GM08714 (cell line): ENCODE measurements around the gene OR4D10.
"Not testable (repeated sequence)": the region's sequence is repeated elsewhere in the genome, so short reads cannot be mapped to it uniquely, and the experiment has no call there.

ENCODE experiments used
- H3K4me3 ChIP-seq: fragments of 200-500 bp; sonication (Bioruptor generic); 2 replicates; pipeline ENCODE4 v1.5.1; 2014; ENCODE audit warnings: mild to moderate bottlenecking, low read length, inconsistent platforms
- ZNF274 ChIP-seq: IDR thresholded peaks from 2 replicates; pipeline ENCODE4 v1.6.1; 2012; ENCODE audit warnings: mild to moderate bottlenecking, low read depth, low read length

Gene OR4D10

GRCh38 chr11:59473015-59473414 is at the start of gene OR4D10:
Gene OR4D10, plus strand, starts transcription at chr11:59473315. Its CDS starts 4,115 bp downstream, at chr11:59477430.
- H3K4me3 ChIP-seq = no peak within 1 kb of the TSS
- no peak for TF ChIP-seq ZNF274

- no peak for TF ChIP-seq ZNF274
- H3K4me3 ChIP-seq = no peak overlapping the region
Observed at GRCh38 chr11:59423835-59424234, 49.3 kb upstream of the OR4D10 start.

- TF ChIP-seq ZNF274 = no peak
- H3K4me3 ChIP-seq = no peak overlapping the region
Observed at GRCh38 chr11:59425131-59425530, 48.0 kb upstream of the OR4D10 start.

- no peak within 1 kb of the TSS for H3K4me3 ChIP-seq
- no peak for TF ChIP-seq ZNF274
Observed at GRCh38 chr11:59426361-59427067, 46.6 kb upstream of the OR4D10 start, which contains the start of gene OR5A2. Gene OR5A2, minus strand, starts transcription at chr11:59426413. Its CDS starts 3,460 bp downstream, at chr11:59422953.

GRCh38 chr11:59427068-59427382 is 46.1 kb upstream of the OR4D10 start:
- TF ChIP-seq ZNF274 = no peak
- no peak overlapping the region for H3K4me3 ChIP-seq

GRCh38 chr11:59429924-59430516 is 43.1 kb upstream of the OR4D10 start:
- no peak overlapping the region for H3K4me3 ChIP-seq
- TF ChIP-seq ZNF274 = no peak

- no peak within 1 kb of the TSS for H3K4me3 ChIP-seq
- no peak for TF ChIP-seq ZNF274
Observed at GRCh38 chr11:59436169-59436568, 36.9 kb upstream of the OR4D10 start, which contains the start of gene OR5A1. Gene OR5A1, plus strand, starts transcription at chr11:59436469. Its CDS starts 6,700 bp downstream, at chr11:59443169.

GRCh38 chr11:59437770-59438169 is 35.3 kb upstream of the OR4D10 start:
- no peak for TF ChIP-seq ZNF274
- H3K4me3 ChIP-seq = no peak overlapping the region

GRCh38 chr11:59445624-59446023 is 27.5 kb upstream of the OR4D10 start:
- not testable (repeated sequence) for H3K4me3 ChIP-seq

- TF ChIP-seq ZNF274 = no peak
- H3K4me3 ChIP-seq = no peak overlapping the region
Observed at GRCh38 chr11:59448484-59448883, 24.6 kb upstream of the OR4D10 start.

- TF ChIP-seq ZNF274 = no peak
Observed at GRCh38 chr11:59456661-59457060, 16.5 kb upstream of the OR4D10 start, which contains the start of gene OR4D6. Gene OR4D6, plus strand, starts transcription at chr11:59456961. Its CDS starts 0 bp downstream, at chr11:59456961.

GRCh38 chr11:59459916-59460315 is 13.2 kb upstream of the OR4D10 start:
- TF ChIP-seq ZNF274 = no peak
- H3K4me3 ChIP-seq = no peak overlapping the region

More at GRCh38 chr11:59456661-59457060, 16.5 kb upstream of the OR4D10 start, which contains the start of gene OR4D6:
- no peak within 1 kb of the TSS for H3K4me3 ChIP-seq

GRCh38 chr11:59463190-59463641 is 9.9 kb upstream of the OR4D10 start:
- no peak overlapping the region for H3K4me3 ChIP-seq
- no peak for TF ChIP-seq ZNF274

GRCh38 chr11:59475176-59475575 is 2.1 kb downstream of the OR4D10 start:
- no peak for TF ChIP-seq ZNF274
- H3K4me3 ChIP-seq = no peak overlapping the region

GRCh38 chr11:59479906-59480305 is 6.8 kb downstream of the OR4D10 start:
- no peak for TF ChIP-seq ZNF274

More at GRCh38 chr11:59479906-59480305, 6.8 kb downstream of the OR4D10 start:
- no peak overlapping the region for H3K4me3 ChIP-seq
